Esophagus (tissue), 2 donors: ENCODE results near the gene ARMCX4. TPM values are rescaled to one million over a fixed set of nuclear protein-coding genes. Genes with fewer than 3 reads are reported as not detected.
"Not testable (repeated sequence)": the region's sequence is repeated elsewhere in the genome, so short reads cannot be mapped to it uniquely, and the experiment has no call there.

ENCODE experiments used
- H3K27ac ChIP-seq, 2 donors: one replicate each; pipeline ENCODE4 v1.5.1; 2013; ENCODE audit warnings: low read depth in 2 of 2, mild to moderate bottlenecking in 2 of 2, inconsistent platforms in 1 of 2, low read length in 1 of 2, moderate library complexity in 1 of 2
- H3K27me3 ChIP-seq, 2 donors: one replicate each; pipeline ENCODE4 v1.6.1; 2013; ENCODE audit warnings: low read length in 2 of 2, control low read depth in 1 of 2, mild to moderate bottlenecking in 1 of 2; ENCODE audit not compliant: insufficient read depth in 2 of 2, control insufficient read depth in 1 of 2
- H3K36me3 ChIP-seq, 2 donors: one replicate each; pipeline ENCODE4 v1.6.1; 2013; ENCODE audit warnings: low read length in 1 of 2; ENCODE audit not compliant: control insufficient read depth in 2 of 2, insufficient read depth in 2 of 2
- H3K4me1 ChIP-seq, 2 donors: one replicate each; pipeline ENCODE4 v1.6.1; 2013; ENCODE audit warnings: low read length in 1 of 2; ENCODE audit not compliant: control insufficient read depth in 2 of 2, insufficient read depth in 2 of 2
- H3K4me3 ChIP-seq, 2 donors: one replicate each; pipeline ENCODE4 v1.5.1; 2013; ENCODE audit warnings: low read length in 2 of 2, mild to moderate bottlenecking in 2 of 2, low read depth in 1 of 2, moderate library complexity in 1 of 2
- H3K9me3 ChIP-seq, 2 donors: one replicate each; pipeline ENCODE4 v1.6.1; 2013; ENCODE audit warnings: mild to moderate bottlenecking in 2 of 2, low read depth in 1 of 2, low read length in 1 of 2, moderate library complexity in 1 of 2; ENCODE audit not compliant: control insufficient read depth in 2 of 2, insufficient read depth in 1 of 2
- WGBS, 2 donors: extraction: QIAGEN DNeasy Blood & Tissue Kit; methylation state at CpG; one replicate each; pipeline ENCODE4 v1.1.7; 2013; 5-methylcytosine and 5-hydroxymethylcytosine counted together
- polyA plus RNA-seq, 2 donors: library from polyadenylated mRNA; stranded (reverse); fragments of 200-250 nt; gene quantifications; one replicate each; pipeline ENCODE4 v1.2.3, GENCODE V29; 2013
- donor health status: healthy with polysubstance abuse.
- donor health status: Bipolar disorder and iron deficiency.

ARMCX4 gene
- polyA plus RNA-seq, 2 donors: 3.3 to 8.4 TPM

DNA sequence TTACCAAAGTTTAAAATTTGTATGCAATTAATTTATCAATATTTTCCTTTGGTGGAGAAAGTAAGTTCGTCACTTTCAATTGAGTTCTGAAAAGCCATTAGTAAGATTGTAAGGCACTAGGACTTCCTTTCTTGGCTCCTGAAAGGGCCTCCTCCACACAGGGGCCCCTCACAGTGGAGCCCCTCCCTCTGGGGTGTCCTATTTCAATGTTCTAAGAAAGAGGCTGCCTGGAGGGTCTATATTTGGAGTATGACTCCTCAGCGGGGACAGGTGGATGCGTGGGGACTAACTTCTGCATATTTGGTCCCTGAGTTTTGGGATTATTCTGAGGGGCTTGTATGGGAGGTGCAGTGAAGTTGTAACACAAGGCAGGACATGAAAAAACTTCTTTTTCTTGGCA is 1.6 kb upstream of the ARMCX4 start:
- no peaks in the 10 kb centered on the region for H3K4me1 ChIP-seq
- H3K9me3 ChIP-seq: no peaks in the 10 kb centered on the region
- H3K36me3 ChIP-seq: no peaks in the 10 kb centered on the region
- H3K27me3 ChIP-seq: no peaks in the 10 kb centered on the region
- no peak overlapping the region for H3K4me3 ChIP-seq
- no peak overlapping the region for H3K27ac ChIP-seq
- 51 to 65% methylated on average over 3 of the region's 3 CpGs for WGBS, 2 donors

DNA sequence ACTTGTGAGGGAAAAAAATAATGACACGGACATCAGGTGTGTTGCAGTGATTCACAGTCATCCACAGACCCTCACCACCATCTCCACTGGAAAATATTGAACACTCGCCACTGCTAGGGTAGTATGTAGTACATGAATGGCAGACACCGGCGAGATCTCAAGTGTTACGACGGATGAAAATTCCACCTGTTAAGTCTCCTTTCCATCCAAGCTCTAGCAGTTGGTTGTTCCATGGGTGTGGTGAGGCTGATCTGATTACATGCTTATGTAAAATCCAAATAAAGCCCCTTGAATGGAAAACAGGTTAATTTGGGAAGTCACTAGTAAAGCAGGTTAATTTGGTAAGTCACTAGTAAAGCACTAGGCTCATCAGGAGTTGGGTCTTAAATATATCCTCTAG is 1.1 kb upstream of the ARMCX4 start:
- H3K9me3 ChIP-seq: no peaks in the 10 kb centered on the region
- WGBS, 2 donors: 80 to 92% methylated on average over 6 of the region's 6 CpGs
- no peak overlapping the region for H3K27ac ChIP-seq
- no peaks in the 10 kb centered on the region for H3K36me3 ChIP-seq
- H3K27me3 ChIP-seq: no peaks in the 10 kb centered on the region
- no peak overlapping the region for H3K4me3 ChIP-seq
- H3K4me1 ChIP-seq: no peaks in the 10 kb centered on the region

DNA sequence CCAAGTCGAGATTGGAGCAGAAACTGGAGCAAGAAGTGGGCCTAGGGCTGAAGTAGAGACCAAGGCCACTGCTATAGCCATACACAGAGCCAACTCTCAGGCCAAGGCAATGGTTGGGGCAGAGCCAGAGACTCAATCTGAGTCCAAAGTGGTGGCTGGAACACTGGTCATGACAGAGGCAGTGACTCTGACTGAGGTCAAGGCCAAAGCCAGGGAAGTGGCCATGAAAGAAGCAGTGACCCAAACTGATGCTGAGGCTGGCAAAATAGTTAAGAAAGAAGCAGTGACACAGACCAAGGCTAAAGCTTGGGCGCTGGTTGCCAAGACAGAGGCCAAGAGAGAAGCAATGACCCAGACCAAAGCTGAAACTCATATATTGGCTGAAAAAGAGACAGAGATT is 3.5 kb downstream of the ARMCX4 start:
- Histone ChIP-seq H3K4me1 (no peaks in the 10 kb centered on the region), H3K36me3 (no peaks in the 10 kb centered on the region), H3K27me3 (no peaks in the 10 kb centered on the region), H3K4me3 (no peak overlapping the region), H3K27ac (no peak overlapping the region), H3K9me3 (no peaks in the 10 kb centered on the region)
- WGBS, 2 donors: 80 to 95% methylated on average over 2 of the region's 2 CpGs

DNA sequence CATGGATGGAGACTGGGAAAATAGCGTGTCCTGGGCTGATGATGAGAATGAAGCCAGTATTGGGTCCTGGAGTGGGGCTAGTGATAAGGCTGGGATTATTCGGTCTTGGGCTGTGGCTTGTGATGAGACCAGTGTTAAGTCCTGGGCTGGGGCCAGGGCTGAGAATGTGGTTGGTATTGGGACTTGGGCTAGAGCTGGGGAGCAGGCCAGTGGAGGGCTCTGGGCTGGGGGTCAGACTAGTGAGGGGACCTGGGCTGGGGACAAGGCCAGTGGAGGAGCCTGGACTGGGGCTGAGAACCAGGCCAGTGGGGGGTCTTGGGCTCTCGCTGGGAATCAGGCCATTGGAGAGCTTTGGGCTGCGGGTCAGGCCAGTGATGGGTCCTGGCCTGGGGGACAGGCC is 6.7 kb downstream of the ARMCX4 start:
- H3K9me3 ChIP-seq: no peaks in the 10 kb centered on the region
- H3K27me3 ChIP-seq: no peaks in the 10 kb centered on the region
- no peaks in the 10 kb centered on the region for H3K36me3 ChIP-seq
- no peaks in the 10 kb centered on the region for H3K4me1 ChIP-seq
- 88 to 97% methylated on average over 4 of the region's 4 CpGs for WGBS, 2 donors
- H3K27ac ChIP-seq: no peak overlapping the region
- no peak overlapping the region for H3K4me3 ChIP-seq

DNA sequence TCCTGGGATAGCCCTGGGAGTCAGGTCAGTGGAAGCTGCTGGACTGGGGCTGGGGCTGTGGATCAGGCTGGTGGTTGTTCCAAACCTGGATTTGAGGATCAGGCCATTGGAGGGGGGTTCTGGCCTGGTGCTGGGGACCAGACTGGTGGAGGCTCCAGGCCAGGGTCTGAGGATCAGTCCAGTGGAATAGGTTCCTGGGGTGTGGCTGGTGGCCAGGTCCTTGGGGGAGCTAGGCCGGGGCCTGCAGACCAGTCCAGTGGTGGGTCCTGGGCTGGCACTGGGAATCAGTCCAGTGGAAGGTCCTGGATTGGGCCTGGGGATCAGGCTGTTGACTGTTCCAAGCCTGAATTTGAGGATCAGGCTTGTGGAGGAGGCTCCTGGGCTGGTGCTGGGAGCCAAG is 8.0 kb downstream of the ARMCX4 start:
- 70 to 95% methylated on average over 1 of the region's 1 CpG for WGBS, 2 donors

DNA sequence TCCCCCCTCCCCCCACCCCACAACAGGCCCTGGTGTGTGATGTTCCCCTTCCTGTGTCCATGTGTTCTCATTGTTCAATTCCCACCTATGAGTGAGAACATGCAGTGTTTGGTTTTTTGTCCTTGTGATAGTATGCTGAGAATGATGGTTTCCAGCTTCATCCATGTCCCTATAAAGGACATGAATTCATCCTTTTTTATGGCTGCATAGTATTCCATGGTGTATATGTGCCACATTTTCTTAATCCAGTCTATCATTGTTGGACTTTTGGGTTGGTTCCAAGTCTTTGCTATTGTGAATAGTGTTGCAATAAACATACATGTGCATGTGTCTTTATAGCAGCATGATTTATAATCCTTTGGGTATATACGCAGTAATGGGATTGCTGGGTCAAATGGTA is 17.7 kb downstream of the ARMCX4 start:
- not testable (repeated sequence) for H3K4me3 ChIP-seq, H3K9me3 ChIP-seq, H3K27ac ChIP-seq, H3K27me3 ChIP-seq, H3K4me1 ChIP-seq, H3K36me3 ChIP-seq
- WGBS, 2 donors: 100% methylated on average over 1 of the region's 1 CpG

More for the DNA sequence above, 8.0 kb downstream of the ARMCX4 start:
- Histone ChIP-seq H3K27me3 (no peaks in the 10 kb centered on the region), H3K4me1 (no peaks in the 10 kb centered on the region), H3K9me3 (no peaks in the 10 kb centered on the region), H3K4me3 (no peak overlapping the region), H3K27ac (no peak overlapping the region), H3K36me3 (no peaks in the 10 kb centered on the region)

DNA sequence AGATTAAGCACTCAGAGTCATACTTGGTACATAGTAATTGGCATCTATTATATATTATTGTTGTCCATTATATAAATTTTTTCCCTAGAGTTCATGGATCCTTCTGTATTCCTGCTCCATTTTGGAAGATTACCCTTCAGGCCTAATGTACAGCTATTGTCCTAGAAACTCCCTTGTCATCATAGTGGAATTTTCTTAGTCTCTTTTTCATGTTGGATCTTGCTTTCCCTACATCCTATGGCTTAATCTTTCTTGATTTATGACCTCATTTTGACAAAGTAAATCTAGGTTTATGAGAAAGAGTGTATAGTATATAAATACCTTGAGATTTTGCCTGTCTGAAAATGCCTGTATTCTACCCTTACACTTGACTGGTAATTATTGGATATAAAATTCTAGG is 22.1 kb downstream of the ARMCX4 start:
- Histone ChIP-seq H3K27ac (no peak overlapping the region), H3K36me3 (no peaks in the 10 kb centered on the region)

DNA sequence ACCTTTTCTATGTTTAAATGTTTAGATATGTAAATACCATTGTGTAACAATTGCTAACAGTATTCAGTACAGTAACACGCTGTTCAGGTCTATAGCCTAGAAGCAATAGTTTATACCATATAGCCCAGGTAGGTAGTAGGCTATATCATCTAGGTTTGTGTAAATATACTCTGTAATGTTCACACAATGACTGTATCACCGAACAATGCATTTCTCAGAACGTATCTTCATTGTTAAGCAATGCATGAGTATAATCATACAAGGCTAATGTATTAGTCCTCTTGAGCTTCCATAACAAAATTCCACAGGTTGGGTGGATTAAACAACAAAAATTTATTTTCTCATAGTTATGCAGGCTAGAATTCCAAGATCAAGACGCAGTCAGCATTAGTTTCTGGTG is 22.7 kb downstream of the ARMCX4 start:
- Histone ChIP-seq H3K27ac (no peak overlapping the region), H3K4me1 (no peaks in the 10 kb centered on the region), H3K27me3 (no peaks in the 10 kb centered on the region), H3K4me3 (no peak overlapping the region), H3K9me3 (no peaks in the 10 kb centered on the region), H3K36me3 (no peaks in the 10 kb centered on the region)
- 85 to 95% methylated on average over 4 of the region's 4 CpGs for WGBS, 2 donors

More for the DNA sequence above, 22.1 kb downstream of the ARMCX4 start:
- Histone ChIP-seq H3K27me3 (no peaks in the 10 kb centered on the region), H3K9me3 (no peaks in the 10 kb centered on the region), H3K4me3 (no peak overlapping the region), H3K4me1 (no peaks in the 10 kb centered on the region)

DNA sequence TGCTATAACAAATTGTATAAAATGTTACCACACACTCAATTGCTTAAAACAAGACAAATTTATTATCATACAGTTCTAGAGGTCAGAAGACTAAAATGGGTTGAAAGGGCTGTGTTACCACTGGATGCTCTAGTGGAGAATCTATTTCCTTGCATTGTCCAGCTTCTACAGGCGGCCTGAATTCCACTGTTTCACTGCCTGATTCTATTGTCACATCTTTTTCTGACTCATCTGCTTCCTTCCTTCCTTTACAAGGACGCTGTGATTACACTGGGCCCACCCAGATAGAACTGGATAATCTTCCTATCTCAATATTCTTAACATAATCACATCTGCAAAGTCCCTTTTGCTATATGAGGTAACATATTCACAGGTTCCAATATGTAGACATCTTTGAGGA is 45.7 kb downstream of the ARMCX4 start:
- Histone ChIP-seq H3K9me3 (no peaks in the 10 kb centered on the region), H3K4me1 (no peaks in the 10 kb centered on the region), H3K4me3 (no peak overlapping the region), H3K27me3 (no peaks in the 10 kb centered on the region), H3K27ac (no peak overlapping the region), H3K36me3 (no peaks in the 10 kb centered on the region)
- 27 to 73% methylated on average over 2 of the region's 2 CpGs for WGBS, 2 donors
